Measurements from ENCODE around the gene ARHGEF28. TPM values are rescaled to one million over a fixed set of nuclear protein-coding genes. Genes with fewer than 3 reads are reported as not detected.

The ARHGEF28 gene
- total RNA-seq, 1 donor from 2014 or later = 0.11 TPM

- no peaks in the 10 kb centered on the region for H3K4me1 Mint-ChIP-seq (ENCODE audit: low read depth)
- no peak for DNase-seq (ENCODE audit: low spot score)
- intact Hi-C loops (cut with micrococcal nuclease) = no loop called here
- no peak overlapping the region for H3K27ac Mint-ChIP-seq
- H3K27me3 Mint-ChIP-seq (ENCODE audit: low read depth) = peaks cover 26% of the 10 kb centered on the region
- H3K4me3 Mint-ChIP-seq (ENCODE audit: low read depth) = no peak overlapping the region
- H3K36me3 Mint-ChIP-seq (ENCODE audit: low read depth) = no peaks in the 10 kb centered on the region
- H3K9me3 Mint-ChIP-seq = no peaks in the 10 kb centered on the region
These were observed 235.5 kb downstream of the ARHGEF28 start for GRCh38 chr5:73861313-73861988.

GRCh38 chr5:73862796-73863195, 236.8 kb downstream of the ARHGEF28 start:
- no peak for DNase-seq (ENCODE audit: low spot score)
- no peak overlapping the region for H3K4me3 Mint-ChIP-seq (ENCODE audit: low read depth)
- intact Hi-C loops (cut with micrococcal nuclease) = no loop called here
- peaks cover 26% of the 10 kb centered on the region for H3K27me3 Mint-ChIP-seq (ENCODE audit: low read depth)
- H3K4me1 Mint-ChIP-seq (ENCODE audit: low read depth) = no peaks in the 10 kb centered on the region
- H3K36me3 Mint-ChIP-seq (ENCODE audit: low read depth) = no peaks in the 10 kb centered on the region
- H3K9me3 Mint-ChIP-seq = no peaks in the 10 kb centered on the region
- H3K27ac Mint-ChIP-seq = no peak overlapping the region

GRCh38 chr5:73863876-73864275, 237.9 kb downstream of the ARHGEF28 start:
- no peaks in the 10 kb centered on the region for H3K4me1 Mint-ChIP-seq (ENCODE audit: low read depth)
- no peak overlapping the region for H3K27ac Mint-ChIP-seq
- peaks cover 25% of the 10 kb centered on the region for H3K27me3 Mint-ChIP-seq (ENCODE audit: low read depth)
- H3K4me3 Mint-ChIP-seq (ENCODE audit: low read depth) = no peak overlapping the region
- intact Hi-C loops (cut with micrococcal nuclease) = no loop called here
- no peaks in the 10 kb centered on the region for H3K9me3 Mint-ChIP-seq
- no peak for DNase-seq (ENCODE audit: low spot score)
- no peaks in the 10 kb centered on the region for H3K36me3 Mint-ChIP-seq (ENCODE audit: low read depth)

GRCh38 chr5:73865315-73865714, 239.3 kb downstream of the ARHGEF28 start:
- Mint-ChIP-seq H3K9me3 (no peaks in the 10 kb centered on the region), H3K27me3 (ENCODE audit: low read depth) (peaks cover 17% of the 10 kb centered on the region), H3K4me1 (ENCODE audit: low read depth) (no peaks in the 10 kb centered on the region), H3K27ac (no peak overlapping the region), H3K4me3 (ENCODE audit: low read depth) (no peak overlapping the region), H3K36me3 (ENCODE audit: low read depth) (no peaks in the 10 kb centered on the region)
- no peak for DNase-seq (ENCODE audit: low spot score)
- intact Hi-C loops (cut with micrococcal nuclease) = no loop called here

GRCh38 chr5:73867345-73868335, 241.6 kb downstream of the ARHGEF28 start:
- Mint-ChIP-seq H3K27me3 (ENCODE audit: low read depth) (peaks cover 12% of the 10 kb centered on the region), H3K27ac (no peak overlapping the region), H3K4me3 (ENCODE audit: low read depth) (no peak overlapping the region), H3K4me1 (ENCODE audit: low read depth) (no peaks in the 10 kb centered on the region), H3K36me3 (ENCODE audit: low read depth) (no peaks in the 10 kb centered on the region), H3K9me3 (no peaks in the 10 kb centered on the region)
- intact Hi-C loops (cut with micrococcal nuclease) = no loop called here
- no peak for DNase-seq (ENCODE audit: low spot score)

GRCh38 chr5:73883646-73884045, 257.6 kb downstream of the ARHGEF28 start:
- H3K36me3 Mint-ChIP-seq (ENCODE audit: low read depth) = no peaks in the 10 kb centered on the region
- no peak for DNase-seq (ENCODE audit: low spot score)
- intact Hi-C loops (cut with micrococcal nuclease) = no loop called here
- no peaks in the 10 kb centered on the region for H3K9me3 Mint-ChIP-seq
- H3K27me3 Mint-ChIP-seq (ENCODE audit: low read depth) = peaks cover 38% of the 10 kb centered on the region
- H3K4me3 Mint-ChIP-seq (ENCODE audit: low read depth) = no peak overlapping the region
- H3K27ac Mint-ChIP-seq = no peak overlapping the region
- H3K4me1 Mint-ChIP-seq (ENCODE audit: low read depth) = no peaks in the 10 kb centered on the region

- Mint-ChIP-seq H3K4me3 (ENCODE audit: low read depth) (no peak overlapping the region), H3K27me3 (ENCODE audit: low read depth) (peaks cover 43% of the 10 kb centered on the region), H3K36me3 (ENCODE audit: low read depth) (no peaks in the 10 kb centered on the region), H3K9me3 (peaks cover 3% of the 10 kb centered on the region), H3K27ac (no peak overlapping the region), H3K4me1 (ENCODE audit: low read depth) (no peaks in the 10 kb centered on the region)
- intact Hi-C loops (cut with micrococcal nuclease) = no loop called here
- no peak for DNase-seq (ENCODE audit: low spot score)
These were observed 261.7 kb downstream of the ARHGEF28 start for GRCh38 chr5:73887688-73888087.

GRCh38 chr5:73890569-73890968, 264.6 kb downstream of the ARHGEF28 start:
- Mint-ChIP-seq H3K27ac (no peak overlapping the region), H3K4me3 (ENCODE audit: low read depth) (no peak overlapping the region), H3K27me3 (ENCODE audit: low read depth) (peaks cover 40% of the 10 kb centered on the region), H3K9me3 (peaks cover 3% of the 10 kb centered on the region), H3K4me1 (ENCODE audit: low read depth) (peaks cover 5% of the 10 kb centered on the region), H3K36me3 (ENCODE audit: low read depth) (no peaks in the 10 kb centered on the region)
- no peak for DNase-seq (ENCODE audit: low spot score)
- intact Hi-C loops (cut with micrococcal nuclease) = loop anchor here (10.0 kb wide), 1 partner anchor 304 kb away; no protein-coding TSS in a partner anchor

- Mint-ChIP-seq H3K9me3 (peaks cover 3% of the 10 kb centered on the region), H3K27me3 (ENCODE audit: low read depth) (peaks cover 40% of the 10 kb centered on the region), H3K4me3 (ENCODE audit: low read depth) (no peak overlapping the region), H3K27ac (no peak overlapping the region), H3K4me1 (ENCODE audit: low read depth) (peaks cover 12% of the 10 kb centered on the region), H3K36me3 (ENCODE audit: low read depth) (no peaks in the 10 kb centered on the region)
- DNase-seq (ENCODE audit: low spot score) = no peak
- intact Hi-C loops (cut with micrococcal nuclease) = loop anchor here (10.0 kb wide), 1 partner anchor 303 kb away; no protein-coding TSS in a partner anchor
These were observed 266.2 kb downstream of the ARHGEF28 start for GRCh38 chr5:73892218-73892617.

- intact Hi-C loops (cut with micrococcal nuclease) = loop anchor here (10.0 kb wide), 1 partner anchor 302 kb away; no protein-coding TSS in a partner anchor
- Mint-ChIP-seq H3K27me3 (ENCODE audit: low read depth) (peaks cover 37% of the 10 kb centered on the region), H3K27ac (no peak overlapping the region), H3K36me3 (ENCODE audit: low read depth) (no peaks in the 10 kb centered on the region), H3K4me1 (ENCODE audit: low read depth) (peaks cover 12% of the 10 kb centered on the region), H3K9me3 (peaks cover 3% of the 10 kb centered on the region), H3K4me3 (ENCODE audit: low read depth) (no peak overlapping the region)
- no peak for DNase-seq (ENCODE audit: low spot score)
These were observed 266.8 kb downstream of the ARHGEF28 start for GRCh38 chr5:73892806-73893205.

GRCh38 chr5:73893813-73894212, 267.8 kb downstream of the ARHGEF28 start:
- Mint-ChIP-seq H3K9me3 (peaks cover 3% of the 10 kb centered on the region), H3K27me3 (ENCODE audit: low read depth) (peaks cover 31% of the 10 kb centered on the region)

GRCh38 chr5:73894860-73895259, 268.9 kb downstream of the ARHGEF28 start:
- Mint-ChIP-seq H3K27ac (no peak overlapping the region), H3K36me3 (ENCODE audit: low read depth) (no peaks in the 10 kb centered on the region), H3K9me3 (peaks cover 3% of the 10 kb centered on the region), H3K4me1 (ENCODE audit: low read depth) (peaks cover 26% of the 10 kb centered on the region), H3K27me3 (ENCODE audit: low read depth) (peaks cover 24% of the 10 kb centered on the region), H3K4me3 (ENCODE audit: low read depth) (no peak overlapping the region)
- intact Hi-C loops (cut with micrococcal nuclease) = loop anchor here (10.0 kb wide), 1 partner anchor 300 kb away; no protein-coding TSS in a partner anchor
- DNase-seq (ENCODE audit: low spot score) = no peak

More at GRCh38 chr5:73893813-73894212, 267.8 kb downstream of the ARHGEF28 start:
- Mint-ChIP-seq H3K4me3 (ENCODE audit: low read depth) (no peak overlapping the region), H3K4me1 (ENCODE audit: low read depth) (peaks cover 17% of the 10 kb centered on the region), H3K27ac (no peak overlapping the region), H3K36me3 (ENCODE audit: low read depth) (no peaks in the 10 kb centered on the region)
- intact Hi-C loops (cut with micrococcal nuclease) = loop anchor here (10.0 kb wide), 1 partner anchor 301 kb away; no protein-coding TSS in a partner anchor
- no peak for DNase-seq (ENCODE audit: low spot score)
